Colonic mucosa (tissue), 4 donors: ENCODE measurements around the gene PIEZO2. TPM values are rescaled to one million over a fixed set of nuclear protein-coding genes. Genes with fewer than 3 reads are reported as not detected.

Source experiments
- DNase-seq: peaks from one replicate; pipeline ENCODE4 v3.0.0-alpha.2; 2020
- H3K27ac ChIP-seq: fragments of 200-600 bp; one replicate; pipeline ENCODE4 v1.8.0; 2021
- H3K27me3 ChIP-seq: fragments of 200-600 bp; one replicate; pipeline ENCODE4 v1.8.0; 2021
- H3K36me3 ChIP-seq: fragments of 200-600 bp; one replicate; pipeline ENCODE4 v1.8.0; 2021
- H3K4me1 ChIP-seq: fragments of 200-600 bp; one replicate; pipeline ENCODE4 v1.8.0; 2021; ENCODE audit warnings: mild to moderate bottlenecking
- H3K4me3 ChIP-seq: fragments of 200-600 bp; one replicate; pipeline ENCODE4 v1.8.0; 2021
- H3K9ac ChIP-seq, 2 donors: one replicate each; pipeline ENCODE4 v1.7.0; 2013; ENCODE audit warnings: control low read depth in 2 of 2, low read depth in 2 of 2, low read length in 2 of 2
- H3K9me3 ChIP-seq: fragments of 200-600 bp; one replicate; pipeline ENCODE4 v1.8.0; 2021
- intact Hi-C: fragments of 100-400 bp; cut with DNase I; formaldehyde crosslinking; loops from one replicate; pipeline ENCODE4 v1.14.1; 2022
- total RNA-seq, 2 donors: library from RNA; stranded (reverse); fragmentation: NEBNext Ultra II Directional in 1 of 2; extraction: Animal tissue kit (Norgen Biotek cat#: 25700) in 1 of 2; gene quantifications; one replicate each; pipeline ENCODE4 v1.2.1, GENCODE V29; 2021
- TF ChIP-seq, protein P1 (sequence below): fragments of 200-600 bp; IDR thresholded peaks from one replicate; pipeline ENCODE4 v1.8.0; 2022; ENCODE audit warnings: antibody characterized with exemption, mild to moderate bottlenecking
- donor health status: healthy.
- donor health status: DM: no; HTN: no; CAD: no.
- donor health status: DM: no; HTN: no; CAD: no.

PIEZO2 gene
- total RNA-seq, 2 donors from 2014 or later: 0.79 to 4.0 TPM

DNA sequence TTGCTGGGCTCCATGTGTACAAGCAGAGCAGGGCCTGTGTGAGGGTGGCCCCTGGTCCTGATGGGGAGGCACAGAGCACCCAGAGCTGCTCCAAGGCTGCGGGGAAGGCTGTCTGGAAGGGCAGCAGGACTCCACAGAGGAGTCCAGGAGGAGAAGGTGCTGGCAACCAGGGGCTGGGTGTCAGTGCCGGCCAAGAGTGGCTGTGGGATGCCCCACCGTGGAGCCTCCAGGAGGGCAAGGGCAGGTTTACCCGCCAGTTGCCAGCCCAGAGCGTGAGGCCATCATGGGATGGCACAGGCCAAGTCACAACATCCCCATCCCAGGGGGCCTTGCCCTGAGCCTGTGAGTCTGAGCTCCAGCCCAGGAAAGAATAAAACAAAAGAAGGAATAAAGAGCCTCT lies 381.7 kb downstream of the PIEZO2 start:
- Histone ChIP-seq H3K4me3 (no peak overlapping the region), H3K9ac (no peak overlapping the region), H3K9me3 (no peaks in the 10 kb centered on the region), H3K36me3 (no peaks in the 10 kb centered on the region), H3K4me1 (no peaks in the 10 kb centered on the region), H3K27ac (no peak overlapping the region), H3K27me3 (no peaks in the 10 kb centered on the region)
- no peak for DNase-seq
- TF ChIP-seq, protein P1, sequence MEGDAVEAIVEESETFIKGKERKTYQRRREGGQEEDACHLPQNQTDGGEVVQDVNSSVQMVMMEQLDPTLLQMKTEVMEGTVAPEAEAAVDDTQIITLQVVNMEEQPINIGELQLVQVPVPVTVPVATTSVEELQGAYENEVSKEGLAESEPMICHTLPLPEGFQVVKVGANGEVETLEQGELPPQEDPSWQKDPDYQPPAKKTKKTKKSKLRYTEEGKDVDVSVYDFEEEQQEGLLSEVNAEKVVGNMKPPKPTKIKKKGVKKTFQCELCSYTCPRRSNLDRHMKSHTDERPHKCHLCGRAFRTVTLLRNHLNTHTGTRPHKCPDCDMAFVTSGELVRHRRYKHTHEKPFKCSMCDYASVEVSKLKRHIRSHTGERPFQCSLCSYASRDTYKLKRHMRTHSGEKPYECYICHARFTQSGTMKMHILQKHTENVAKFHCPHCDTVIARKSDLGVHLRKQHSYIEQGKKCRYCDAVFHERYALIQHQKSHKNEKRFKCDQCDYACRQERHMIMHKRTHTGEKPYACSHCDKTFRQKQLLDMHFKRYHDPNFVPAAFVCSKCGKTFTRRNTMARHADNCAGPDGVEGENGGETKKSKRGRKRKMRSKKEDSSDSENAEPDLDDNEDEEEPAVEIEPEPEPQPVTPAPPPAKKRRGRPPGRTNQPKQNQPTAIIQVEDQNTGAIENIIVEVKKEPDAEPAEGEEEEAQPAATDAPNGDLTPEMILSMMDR: no peak
- intact Hi-C loops: no loop called here

DNA sequence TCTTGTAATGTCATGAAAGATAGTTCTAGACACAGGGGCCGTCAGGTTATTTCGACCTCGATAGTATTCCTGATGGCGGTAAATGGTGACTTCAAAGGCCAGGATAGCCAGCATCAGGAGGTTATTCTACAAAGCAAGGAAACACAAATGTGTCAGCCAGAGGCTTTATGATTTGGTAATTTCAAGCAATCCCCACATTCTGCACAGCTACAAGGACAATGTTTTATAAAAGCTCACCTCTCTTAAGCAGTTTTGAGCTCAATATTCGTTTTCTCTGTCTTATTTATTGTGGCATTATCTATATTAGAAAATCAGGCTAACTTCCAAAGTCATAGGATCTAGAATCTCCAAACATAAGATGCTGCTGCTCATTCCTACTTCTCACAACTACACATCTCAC lies 388.4 kb downstream of the PIEZO2 start:
- Histone ChIP-seq H3K4me1 (no peaks in the 10 kb centered on the region), H3K9me3 (no peaks in the 10 kb centered on the region), H3K36me3 (no peaks in the 10 kb centered on the region), H3K4me3 (no peak overlapping the region), H3K27me3 (no peaks in the 10 kb centered on the region), H3K9ac (no peak overlapping the region), H3K27ac (no peak overlapping the region)
- TF ChIP-seq, protein P1: no peak
- DNase-seq: no peak
- intact Hi-C loops: no loop called here

DNA sequence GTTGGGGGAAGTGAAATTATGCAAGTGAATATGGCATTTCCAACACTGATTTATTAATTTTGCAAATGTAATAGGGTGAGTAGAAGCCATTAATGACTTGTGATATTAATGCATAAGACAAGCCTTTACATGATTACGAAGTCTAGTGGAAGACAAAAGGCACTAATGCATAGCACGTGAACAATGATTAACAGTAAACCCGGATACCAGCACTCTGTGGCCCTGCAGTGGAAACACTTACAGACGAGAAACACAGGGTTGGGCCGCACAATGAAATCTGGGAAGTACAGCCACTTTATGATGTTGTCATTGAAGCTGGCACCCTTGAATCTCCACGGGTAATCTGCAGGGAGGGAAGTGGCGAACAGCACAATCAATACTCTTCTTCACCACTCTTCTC lies 390.1 kb downstream of the PIEZO2 start:
- no peak overlapping the region for H3K9ac ChIP-seq
- no peak overlapping the region for H3K4me3 ChIP-seq
- H3K9me3 ChIP-seq: no peaks in the 10 kb centered on the region
- no peaks in the 10 kb centered on the region for H3K4me1 ChIP-seq
- no peak for DNase-seq
- TF ChIP-seq, protein P1: no peak
- no peak overlapping the region for H3K27ac ChIP-seq
- H3K27me3 ChIP-seq: no peaks in the 10 kb centered on the region
- no peaks in the 10 kb centered on the region for H3K36me3 ChIP-seq
- intact Hi-C loops: no loop called here

DNA sequence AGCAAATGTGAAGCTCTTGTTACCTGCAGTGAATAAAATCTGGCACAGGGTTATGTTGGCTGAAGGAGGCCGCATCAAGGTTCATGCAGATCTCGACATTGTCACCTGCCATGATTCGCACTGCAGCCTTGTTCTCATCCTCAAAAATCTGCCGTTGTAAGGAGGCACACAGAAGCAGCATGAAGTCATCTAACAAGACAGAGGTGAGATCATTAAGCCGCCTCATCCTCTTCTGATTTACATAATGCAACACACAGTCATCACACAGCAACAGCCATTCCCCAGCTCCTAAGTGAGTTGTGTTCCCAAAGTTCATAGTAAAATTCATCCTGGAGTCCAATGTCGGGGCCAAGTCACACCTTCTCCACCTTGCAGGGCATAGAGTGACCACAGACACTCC lies 391.4 kb downstream of the PIEZO2 start:
- H3K27ac ChIP-seq: no peak overlapping the region
- no peaks in the 10 kb centered on the region for H3K4me1 ChIP-seq
- H3K4me3 ChIP-seq: no peak overlapping the region
- H3K36me3 ChIP-seq: no peaks in the 10 kb centered on the region
- H3K9ac ChIP-seq: no peak overlapping the region
- H3K9me3 ChIP-seq: no peaks in the 10 kb centered on the region
- TF ChIP-seq, protein P1: no peak
- H3K27me3 ChIP-seq: no peaks in the 10 kb centered on the region
- no peak for DNase-seq
- intact Hi-C loops: no loop called here

DNA sequence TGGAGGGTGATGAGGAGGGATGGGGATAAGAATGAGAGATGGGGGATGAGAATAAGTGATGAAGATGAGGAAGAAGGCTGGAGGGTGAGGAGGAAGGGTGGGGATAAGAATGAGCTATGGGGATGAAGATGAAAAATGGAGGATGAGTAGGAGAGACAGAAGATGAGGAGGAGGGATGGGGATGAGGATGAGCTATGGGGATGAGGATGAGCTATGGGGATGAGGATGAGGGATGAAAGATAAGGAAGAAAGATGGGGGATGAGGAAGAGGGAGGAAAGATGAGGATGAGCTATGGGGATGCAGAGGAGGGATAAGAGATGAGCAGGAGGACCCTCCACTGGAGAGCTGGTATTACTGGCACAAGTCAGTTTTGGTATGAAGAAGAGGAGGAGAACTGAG lies 392.0 kb downstream of the PIEZO2 start:
- Histone ChIP-seq H3K9me3 (no peaks in the 10 kb centered on the region), H3K9ac (no peak overlapping the region), H3K4me3 (no peak overlapping the region), H3K4me1 (no peaks in the 10 kb centered on the region), H3K27ac (no peak overlapping the region), H3K36me3 (no peaks in the 10 kb centered on the region), H3K27me3 (no peaks in the 10 kb centered on the region)
- intact Hi-C loops: no loop called here
- no peak for DNase-seq
- TF ChIP-seq, protein P1: no peak

DNA sequence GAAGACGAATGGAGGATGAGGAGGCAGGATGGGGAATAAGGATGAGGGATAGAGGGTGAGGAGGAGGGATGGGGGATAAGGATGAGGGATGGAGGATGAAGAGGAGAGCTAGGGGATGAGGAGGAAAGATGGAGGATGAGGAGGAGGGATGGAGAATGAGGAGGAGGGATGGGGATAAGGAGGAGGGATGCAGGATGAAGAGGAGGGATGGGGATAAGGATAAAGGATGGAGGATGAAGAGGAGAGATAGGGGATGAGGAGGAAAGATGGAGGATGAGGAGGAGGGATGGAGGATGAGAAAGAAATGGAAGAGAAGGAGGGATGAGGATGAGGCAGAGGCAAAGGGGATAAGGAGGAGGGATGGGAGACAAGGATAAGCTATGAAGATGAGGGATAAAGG lies 393.5 kb downstream of the PIEZO2 start:
- intact Hi-C loops: no loop called here
- no peak for DNase-seq
- Histone ChIP-seq H3K4me3 (no peak overlapping the region), H3K9me3 (no peaks in the 10 kb centered on the region), H3K9ac (no peak overlapping the region), H3K36me3 (no peaks in the 10 kb centered on the region), H3K27me3 (no peaks in the 10 kb centered on the region), H3K4me1 (no peaks in the 10 kb centered on the region), H3K27ac (no peak overlapping the region)
- TF ChIP-seq, protein P1: no peak
